GM20431 (cell line): ENCODE data around the gene CHPT1.

ENCODE experiments used
- in situ Hi-C: fragments of 300-500 bp; cut with MseI, MboI; formaldehyde crosslinking; loops from one replicate; pipeline ENCODE4 v1.15.0; 2020; ENCODE audit warnings: low sequenced_read_pairs; ENCODE audit not compliant: unreplicated experiment

CHPT1 gene

DNA sequence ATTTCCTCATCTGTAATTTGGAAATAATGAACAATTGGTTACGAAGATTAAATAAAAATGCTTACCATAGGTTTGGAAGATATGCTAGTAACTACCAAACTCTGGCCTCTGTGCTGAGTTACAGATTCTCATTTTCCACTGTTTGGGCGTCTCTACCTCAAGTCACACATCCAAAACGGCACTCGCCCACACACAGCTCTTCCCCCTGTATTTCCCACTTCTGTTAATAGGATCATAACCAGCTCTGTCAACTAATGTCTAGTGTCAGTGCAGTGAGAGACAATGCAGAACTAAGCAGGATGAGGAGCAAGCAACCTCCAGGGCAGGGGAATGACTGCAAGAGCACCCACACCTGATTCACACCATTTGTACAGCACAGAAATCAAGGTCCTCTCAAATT, 52.7 kb downstream of the CHPT1 start:
- in situ Hi-C loops: loop anchor here (10.0 kb wide), 1 partner anchor 325 kb away; no protein-coding TSS in a partner anchor

DNA sequence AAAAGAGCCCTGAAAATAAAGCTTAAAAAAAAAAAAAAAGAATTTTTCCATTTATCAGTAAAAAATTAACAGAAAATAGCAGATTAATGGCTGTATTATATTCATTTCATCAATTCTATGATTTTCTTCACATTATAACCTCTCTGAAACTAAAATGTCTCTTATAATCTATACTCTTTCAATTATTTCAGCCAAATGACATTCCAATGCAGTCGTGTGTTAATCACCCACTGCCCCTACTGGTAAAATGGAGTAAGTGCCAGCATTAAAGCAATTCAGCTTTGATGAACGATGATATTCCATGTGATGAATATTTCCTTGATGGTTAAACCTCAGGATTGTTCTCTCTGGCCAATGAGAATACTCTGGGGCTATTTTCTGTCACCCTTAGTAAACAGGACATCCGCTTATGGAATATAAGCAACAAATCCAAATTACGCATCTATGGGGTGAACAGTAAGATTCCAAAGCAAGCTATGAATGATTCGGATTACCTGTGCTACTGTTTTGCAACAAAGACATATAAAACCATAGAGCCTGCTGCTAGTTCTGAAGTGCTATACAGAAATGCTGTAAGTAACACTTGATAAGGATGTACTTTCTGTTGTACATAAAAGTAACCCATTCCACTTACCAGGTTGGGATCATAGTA, 62.1 kb downstream of the CHPT1 start:
- in situ Hi-C loops: loop anchor here (10.0 kb wide), 1 partner anchor 335 kb away; no protein-coding TSS in a partner anchor

DNA sequence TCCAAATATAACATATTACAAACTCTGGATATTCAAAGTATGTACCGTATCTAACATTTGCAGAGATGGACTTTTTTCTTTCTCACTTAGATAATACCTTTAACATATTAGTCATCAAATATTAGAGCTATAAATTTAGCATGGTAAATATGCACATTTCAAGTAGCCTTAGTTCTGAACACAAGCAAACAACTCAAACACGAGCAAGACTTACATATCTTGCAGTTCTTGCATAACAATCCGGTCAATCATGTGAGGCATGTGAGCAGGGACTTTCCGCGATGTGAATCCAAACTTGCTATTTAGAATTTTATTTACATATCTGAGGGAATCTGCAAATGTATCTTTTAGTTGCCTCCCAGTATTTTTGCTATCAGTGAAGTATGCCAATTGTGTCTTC, 63.9 kb downstream of the CHPT1 start:
- in situ Hi-C loops: no loop called here

DNA sequence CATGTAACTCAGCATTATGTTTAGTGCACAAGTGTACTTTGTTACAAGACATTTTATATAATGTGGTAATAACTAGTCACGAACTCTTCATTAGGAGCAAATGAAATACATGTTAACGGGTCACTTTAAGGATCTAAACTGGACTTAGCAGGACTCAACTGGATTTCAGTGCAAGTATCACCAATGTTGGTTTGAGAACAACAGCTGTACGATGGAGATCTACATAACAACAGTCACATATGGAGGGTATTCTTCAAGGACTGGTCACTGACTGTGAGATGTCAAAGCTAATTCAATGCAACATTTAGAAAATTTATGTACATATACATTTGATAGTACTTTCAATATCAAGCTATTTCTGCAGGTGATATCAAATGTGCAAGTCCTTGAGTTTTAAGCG, 64.3 kb downstream of the CHPT1 start:
- in situ Hi-C loops: no loop called here

DNA sequence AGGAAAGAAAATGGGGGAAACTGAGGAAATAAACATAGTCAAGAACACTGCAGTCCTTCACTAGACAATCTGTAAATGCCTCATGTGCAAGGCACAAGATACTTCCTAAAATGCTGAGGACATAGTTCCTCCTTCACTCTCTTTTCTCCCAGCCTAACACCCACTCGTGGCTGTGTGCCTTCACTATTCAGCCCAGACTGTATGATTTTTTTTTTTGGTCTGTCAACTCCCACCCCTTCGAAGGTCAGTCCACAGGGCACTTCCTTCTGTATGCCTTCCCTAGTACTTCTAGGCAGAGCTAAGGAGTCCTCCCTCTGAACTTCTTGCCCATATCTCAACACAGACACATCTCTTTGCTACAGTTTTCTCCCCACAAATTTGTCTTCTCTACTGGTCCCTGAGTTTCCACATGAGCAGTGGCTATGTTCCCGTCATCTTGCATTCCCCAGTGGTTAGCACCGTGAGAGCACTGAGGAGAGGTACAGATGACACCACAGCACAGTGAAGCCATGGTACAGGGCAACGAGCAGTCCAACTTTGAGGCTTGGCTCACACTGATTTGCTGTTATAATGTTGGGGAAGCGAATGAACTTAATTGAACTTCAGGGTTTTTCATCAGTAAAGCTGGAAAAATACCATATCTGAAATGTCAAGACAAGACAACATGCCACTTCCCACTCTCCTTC, 65.9 kb downstream of the CHPT1 start:
- in situ Hi-C loops: no loop called here

DNA sequence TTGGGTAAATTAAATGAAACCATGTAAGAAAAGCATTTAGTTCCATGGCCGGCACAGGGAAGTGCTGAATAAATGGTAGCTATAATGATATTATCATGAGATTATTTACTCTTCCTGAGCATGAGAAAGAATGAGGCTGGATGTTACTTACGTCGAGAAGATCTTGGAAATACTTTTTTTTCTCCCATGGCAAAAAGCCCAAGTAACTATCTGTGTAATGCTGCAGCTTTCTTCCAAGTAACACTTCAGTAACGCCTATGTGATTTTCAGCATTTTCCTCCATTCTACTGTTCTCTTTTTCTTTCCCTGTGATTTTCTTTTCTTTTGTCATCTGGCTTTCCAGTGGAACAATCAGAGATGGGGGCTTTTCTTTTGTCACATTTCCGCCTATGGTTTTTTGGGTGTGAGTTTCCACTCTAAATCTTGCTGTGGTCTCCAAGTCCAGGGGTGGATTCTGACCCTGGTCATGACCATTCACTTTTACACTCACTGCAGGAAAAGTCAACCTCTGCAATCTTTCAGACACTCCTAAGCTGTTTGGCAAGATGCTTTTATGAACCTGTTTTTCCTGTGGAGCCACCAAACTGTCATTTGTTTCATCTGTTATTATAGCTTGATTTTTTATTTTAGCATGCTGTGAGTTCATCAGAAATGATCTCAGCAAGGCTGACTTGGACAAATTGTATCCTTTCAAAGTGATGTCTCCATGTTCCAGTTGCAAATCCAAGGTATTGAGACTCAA, 66.8 kb downstream of the CHPT1 start:
- in situ Hi-C loops: no loop called here

DNA sequence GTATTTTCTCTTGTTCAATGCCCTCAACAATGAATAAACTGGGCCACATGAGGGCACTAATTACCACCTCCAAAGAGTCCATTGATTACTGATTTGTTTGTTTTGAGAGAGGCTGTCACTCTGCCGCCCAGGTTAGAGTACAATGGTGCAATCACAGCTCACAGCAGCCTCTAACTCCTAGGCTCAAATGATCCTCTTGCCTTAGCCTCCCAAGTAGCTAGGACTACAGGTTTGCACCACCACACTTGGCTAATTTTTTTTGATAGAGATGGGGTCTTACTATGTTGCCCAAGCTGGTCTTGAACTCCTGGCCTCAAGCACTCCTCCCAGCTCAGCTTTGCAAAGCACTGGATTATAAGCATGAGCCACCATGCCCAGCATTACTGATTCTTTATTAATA, 70.1 kb downstream of the CHPT1 start:
- in situ Hi-C loops: no loop called here

DNA sequence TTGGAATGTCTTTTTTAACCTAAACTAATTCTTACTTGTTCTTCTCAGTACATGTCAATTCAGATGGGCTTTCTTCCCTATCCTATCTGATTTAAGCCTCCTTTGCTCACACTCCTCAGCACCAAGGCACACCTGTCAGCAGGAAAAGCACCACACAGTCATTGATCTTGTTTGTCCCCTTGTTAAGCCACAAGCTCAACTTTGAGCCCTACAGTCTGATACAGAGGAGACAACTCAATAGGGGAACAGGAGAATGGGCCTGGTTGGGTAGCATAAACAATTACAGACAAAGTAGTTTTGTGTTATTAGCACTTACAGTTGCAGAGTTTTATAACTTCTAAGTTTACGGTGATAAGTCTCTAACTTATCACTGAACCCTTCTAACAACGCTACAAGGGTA, 71.3 kb downstream of the CHPT1 start:
- in situ Hi-C loops: no loop called here

DNA sequence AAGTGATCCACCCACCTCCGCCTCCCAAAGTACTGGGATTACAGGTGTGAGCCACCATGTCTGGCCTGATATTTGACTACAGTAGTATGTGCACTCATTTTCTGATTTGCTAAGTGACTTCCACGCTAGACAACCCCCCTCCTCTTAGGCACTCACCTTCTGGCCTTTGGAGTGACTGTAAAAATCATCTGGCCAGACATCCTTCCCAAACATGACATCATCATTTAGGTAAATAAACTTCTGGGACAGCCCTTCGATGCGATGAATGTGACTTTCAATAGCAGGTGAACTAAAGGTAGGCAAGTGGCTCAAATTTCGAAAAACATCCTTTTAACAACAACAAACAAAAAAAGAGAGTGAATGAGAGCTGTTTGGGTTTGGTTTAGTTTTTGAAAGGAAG, 72.4 kb downstream of the CHPT1 start:
- in situ Hi-C loops: loop anchor here (10.0 kb wide), 1 partner anchor 55 kb away; no protein-coding TSS in a partner anchor

DNA sequence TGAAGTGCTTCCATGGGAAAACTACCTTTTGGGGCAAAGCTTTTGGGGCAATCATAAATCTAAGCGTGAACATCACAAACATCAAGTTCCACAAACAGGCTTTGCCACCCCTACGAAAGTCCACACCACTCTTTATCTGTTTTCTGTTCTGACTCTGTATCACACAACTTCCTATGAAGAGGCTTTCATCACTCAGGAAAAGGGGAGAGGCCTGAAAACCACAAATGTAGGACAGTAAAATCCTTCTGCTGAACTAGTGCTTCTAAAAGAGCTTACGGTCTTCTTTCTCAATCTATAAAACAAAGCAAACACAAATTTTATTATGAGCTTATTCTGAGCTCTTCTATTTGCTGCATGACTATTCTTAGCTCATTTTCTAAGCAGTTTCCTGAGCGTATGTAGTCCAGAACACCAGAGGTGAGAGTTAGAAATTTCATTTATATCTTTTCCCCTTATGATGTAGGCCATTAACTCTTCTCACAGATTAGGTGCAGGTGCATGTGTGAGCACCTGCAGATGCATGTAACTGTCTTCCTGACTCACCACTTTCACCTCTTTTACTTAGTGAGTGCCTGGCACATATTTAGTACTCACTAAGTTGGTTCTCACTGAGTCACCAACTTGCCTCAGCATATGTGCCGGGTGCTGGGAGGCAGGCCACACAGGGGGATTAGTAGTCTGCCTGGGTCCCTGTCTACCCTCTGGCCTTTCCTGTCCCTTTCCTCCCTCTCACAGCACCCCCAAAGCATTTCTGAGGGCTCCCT, 74.8 kb downstream of the CHPT1 start:
- in situ Hi-C loops: loop anchor here (10.0 kb wide), 1 partner anchor 53 kb away; no protein-coding TSS in a partner anchor

DNA sequence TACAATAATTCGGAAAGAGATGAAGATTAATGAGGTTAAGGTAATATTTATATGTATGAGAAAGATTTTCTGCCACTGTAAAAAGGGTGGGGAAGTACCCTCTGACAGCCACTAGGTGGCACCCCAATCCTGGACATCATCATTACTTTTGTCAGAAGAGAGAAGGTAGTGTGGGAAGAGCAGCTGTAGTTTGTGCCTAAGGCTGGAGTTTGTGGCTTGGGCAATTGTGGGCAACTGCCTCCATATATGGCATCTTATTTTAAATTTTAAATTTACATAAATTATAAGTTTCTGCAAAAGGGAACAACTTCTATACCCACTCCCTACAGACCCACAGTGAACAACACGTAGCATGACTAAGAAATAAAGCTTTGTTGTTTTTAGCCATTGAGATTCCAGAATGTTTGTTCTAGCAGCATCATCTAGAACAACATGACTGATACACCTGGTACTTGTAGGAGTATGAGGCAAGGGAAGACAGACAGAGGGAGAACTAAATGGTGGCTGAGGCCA, 76.3 kb downstream of the CHPT1 start:
- in situ Hi-C loops: loop anchor here (10.0 kb wide), 1 partner anchor 51 kb away; no protein-coding TSS in a partner anchor

DNA sequence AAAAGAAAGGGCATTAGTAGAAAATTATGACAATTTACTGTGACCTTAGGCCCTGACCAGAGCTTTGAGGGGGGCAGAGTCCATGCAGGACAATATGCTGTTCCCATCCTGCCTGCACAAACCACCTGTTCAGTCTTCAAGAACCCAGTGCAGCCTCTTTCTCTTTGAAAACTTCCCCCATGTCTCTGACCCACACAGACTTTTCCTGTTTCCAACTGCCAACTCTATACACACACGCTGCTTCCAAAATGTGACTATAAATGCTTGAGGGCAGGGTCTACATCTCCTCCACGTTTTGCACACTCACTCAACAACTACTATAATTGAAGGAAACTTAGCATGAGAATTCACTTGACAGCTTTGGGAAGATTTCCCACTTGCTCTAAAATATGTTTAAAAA, 78.4 kb downstream of the CHPT1 start:
- in situ Hi-C loops: loop anchor here (10.0 kb wide), 1 partner anchor 49 kb away; no protein-coding TSS in a partner anchor

DNA sequence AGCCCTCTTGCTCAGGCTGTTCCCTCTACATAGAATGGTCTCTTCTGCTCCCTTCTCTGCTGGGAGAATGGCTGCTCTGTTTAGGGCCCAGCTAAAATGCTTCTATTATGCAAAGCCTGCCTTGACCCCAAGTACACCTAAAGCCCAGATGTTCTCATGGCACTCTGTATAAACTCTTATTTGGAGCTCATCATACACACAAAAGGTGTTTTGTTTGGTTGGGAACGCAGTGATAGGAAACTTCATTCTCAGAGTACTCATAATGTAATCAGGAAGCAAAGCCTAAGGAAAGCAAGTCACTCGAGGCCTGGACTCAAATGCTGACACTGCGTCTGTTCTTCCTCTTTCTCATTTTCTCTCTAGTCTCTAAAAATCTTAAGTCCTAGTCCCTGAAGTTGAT, 80.0 kb downstream of the CHPT1 start:
- in situ Hi-C loops: loop anchor here (10.0 kb wide), 1 partner anchor 47 kb away; no protein-coding TSS in a partner anchor

DNA sequence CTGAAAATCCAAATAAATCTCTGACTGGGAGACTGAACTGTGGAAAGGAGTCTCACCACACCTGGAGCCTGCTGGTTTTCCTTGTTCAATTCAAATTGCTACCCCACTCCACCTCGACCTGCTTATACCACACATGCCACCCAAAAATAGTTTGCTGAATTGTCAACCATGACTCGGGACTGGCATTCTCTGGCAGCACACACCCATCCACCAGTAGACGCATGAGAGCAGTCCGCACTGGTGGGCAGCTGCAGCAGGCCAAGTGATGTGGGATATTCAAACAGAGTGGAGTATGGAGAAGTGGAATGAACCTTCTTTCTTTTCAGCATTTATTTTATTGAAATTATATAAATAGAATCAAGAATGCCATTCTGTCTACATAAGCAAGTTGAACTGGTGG, 80.5 kb downstream of the CHPT1 start:
- in situ Hi-C loops: loop anchor here (10.0 kb wide), 1 partner anchor 47 kb away; no protein-coding TSS in a partner anchor
